Vagina (tissue), 2 donors: ENCODE data around the gene SLC1A1.
"Not testable (repeated sequence)": the region's sequence is repeated elsewhere in the genome, so short reads cannot be mapped to it uniquely, and the experiment has no call there.

ENCODE experiments used
- CTCF ChIP-seq, 3 experiments: fragments of 450-650 bp in 2 of 3; fragments of 200-600 bp in 1 of 3; sonication (generic) in 1 of 3; IDR thresholded peaks; one replicate each; pipeline ENCODE4 v1.5.1; 2017 to 2019; ENCODE audit warnings: antibody characterized with exemption in 3 of 3, mild to moderate bottlenecking in 2 of 3, moderate library complexity in 2 of 3
- POLR2A ChIP-seq, 2 donors: fragments of 450-650 bp; IDR thresholded peaks; one replicate each; pipeline ENCODE4 v1.6.1; 2017; ENCODE audit warnings: antibody characterized with exemption in 2 of 2, mild to moderate bottlenecking in 2 of 2, moderate library complexity in 2 of 2
- POLR2AphosphoS5 ChIP-seq, 2 donors: sonication (generic); formaldehyde crosslinking; IDR thresholded peaks; one replicate each; pipeline ENCODE4 v1.9.0; 2017; ENCODE audit warnings: antibody characterized with exemption in 2 of 2, mild to moderate bottlenecking in 2 of 2, low read depth in 1 of 2; ENCODE audit not compliant: insufficient read depth in 1 of 2

GRCh38 chr9:4531355-4531754 is 41.1 kb downstream of the SLC1A1 start:
- not testable (repeated sequence) for TF ChIP-seq CTCF (IDR thresholded peaks at IDR 0.05); POLR2A (IDR thresholded peaks at IDR 0.05); POLR2AphosphoS5 (IDR thresholded peaks at IDR 0.05; ENCODE audit: insufficient read depth in 1 of 2, low read depth in 1 of 2)
